ENCODE results near the gene FKBP11. TPM values are rescaled to one million over a fixed set of nuclear protein-coding genes. Genes with fewer than 3 reads are reported as not detected.

FKBP11 gene
- total RNA-seq, result 16.1 and 29.7 TPM in 2 replicates

GRCh38 chr12:48925304-48926011 is at the start of gene FKBP11:
Gene FKBP11, minus strand, starts transcription at chr12:48925492. Its CDS starts 64 bp downstream, at chr12:48925428.
- DNase-seq (ENCODE audit: extremely low read depth, low read depth, low spot score), result no peak

GRCh38 chr12:48973941-48974673 is 48.8 kb upstream of the FKBP11 start:
- DNase-seq (ENCODE audit: extremely low read depth, low read depth, low spot score), result no peak

GRCh38 chr12:48973531-48973930 is 48.2 kb upstream of the FKBP11 start:
- no peak for DNase-seq (ENCODE audit: extremely low read depth, low read depth, low spot score)

GRCh38 chr12:48972952-48973483 is 47.7 kb upstream of the FKBP11 start:
- no peak for DNase-seq (ENCODE audit: extremely low read depth, low read depth, low spot score)

- no peak for DNase-seq (ENCODE audit: extremely low read depth, low read depth, low spot score)
Measured at GRCh38 chr12:48972213-48972951, 47.1 kb upstream of the FKBP11 start.

- DNase-seq (ENCODE audit: extremely low read depth, low read depth, low spot score), result no peak
Measured at GRCh38 chr12:48970702-48971334, 45.5 kb upstream of the FKBP11 start.

GRCh38 chr12:48969833-48970701 is 44.8 kb upstream of the FKBP11 start:
- DNase-seq (ENCODE audit: extremely low read depth, low read depth, low spot score), result no peak

GRCh38 chr12:48969160-48969771 is 44.0 kb upstream of the FKBP11 start:
- no peak for DNase-seq (ENCODE audit: extremely low read depth, low read depth, low spot score)

GRCh38 chr12:48968467-48968866 is 43.2 kb upstream of the FKBP11 start:
- DNase-seq (ENCODE audit: extremely low read depth, low read depth, low spot score), result no peak

- no peak for DNase-seq (ENCODE audit: extremely low read depth, low read depth, low spot score)
Measured at GRCh38 chr12:48967991-48968390, 42.7 kb upstream of the FKBP11 start.

- DNase-seq (ENCODE audit: extremely low read depth, low read depth, low spot score), result no peak
Measured at GRCh38 chr12:48966177-48966895, 41.0 kb upstream of the FKBP11 start.

- DNase-seq (ENCODE audit: extremely low read depth, low read depth, low spot score), result no peak
Measured at GRCh38 chr12:48965298-48965838, 40.1 kb upstream of the FKBP11 start.

GRCh38 chr12:48961801-48962200 is 36.5 kb upstream of the FKBP11 start:
- no peak for DNase-seq (ENCODE audit: extremely low read depth, low read depth, low spot score)

- no peak for DNase-seq (ENCODE audit: extremely low read depth, low read depth, low spot score)
Measured at GRCh38 chr12:48961331-48961730, 36.0 kb upstream of the FKBP11 start.

GRCh38 chr12:48960834-48961233 is 35.5 kb upstream of the FKBP11 start:
- no peak for DNase-seq (ENCODE audit: extremely low read depth, low read depth, low spot score)

GRCh38 chr12:48958049-48958388 is 32.7 kb upstream of the FKBP11 start:
- DNase-seq (ENCODE audit: extremely low read depth, low read depth, low spot score), result no peak

- no peak for DNase-seq (ENCODE audit: extremely low read depth, low read depth, low spot score)
Measured at GRCh38 chr12:48957141-48958048, 32.1 kb upstream of the FKBP11 start, which contains the start of gene ARF3. Gene ARF3, minus strand, starts transcription at chr12:48957487. Its CDS starts 16,392 bp downstream, at chr12:48941095.

Measured in glomerular endothelial cell (primary cell).